Osteocyte (in vitro differentiated cells): Measurements from ENCODE around the gene CSTF2T. TPM values are rescaled to one million over a fixed set of nuclear protein-coding genes. Genes with fewer than 3 reads are reported as not detected.
A peak's percentile ranks its signal among the peaks of the same experiment; 100 is the strongest.

ENCODE experiments used
- DNase-seq: peaks from one replicate; pipeline ENCODE4 v3.0.0; 2021; ENCODE audit warnings: mixed read lengths; ENCODE audit not compliant: unreplicated experiment; ENCODE audit errors: extremely low spot score
- H3K27ac Mint-ChIP-seq: one replicate; pipeline ENCODE4 v1.8.0; 2021; ENCODE audit warnings: mild to moderate bottlenecking, mixed read lengths; ENCODE audit not compliant: unreplicated experiment
- H3K27me3 Mint-ChIP-seq: one replicate; pipeline ENCODE4 v1.8.0; 2021; ENCODE audit warnings: mixed read lengths; ENCODE audit not compliant: unreplicated experiment
- H3K36me3 Mint-ChIP-seq: one replicate; pipeline ENCODE4 v1.8.0; 2021; ENCODE audit warnings: mixed read lengths; ENCODE audit not compliant: unreplicated experiment
- H3K4me1 Mint-ChIP-seq: one replicate; pipeline ENCODE4 v1.8.0; 2021; ENCODE audit warnings: mixed read lengths; ENCODE audit not compliant: unreplicated experiment
- H3K4me3 Mint-ChIP-seq: one replicate; pipeline ENCODE4 v1.8.0; 2021; ENCODE audit warnings: mild to moderate bottlenecking, moderate library complexity, mixed read lengths; ENCODE audit not compliant: unreplicated experiment
- H3K9me3 Mint-ChIP-seq: one replicate; pipeline ENCODE4 v1.8.0; 2021; ENCODE audit warnings: mixed read lengths; ENCODE audit not compliant: unreplicated experiment
- total RNA-seq: library from RNA; stranded (reverse); gene quantifications from 2 replicates; pipeline ENCODE4 v1.2.1, GENCODE V29; 2021
- TF ChIP-seq, protein P1 (sequence below): fragments of 200-600 bp; sonication (generic); IDR thresholded peaks from 2 replicates; pipeline ENCODE4 v1.5.0; 2021; ENCODE audit warnings: antibody characterized with exemption, mild to moderate bottlenecking, moderate library complexity

The CSTF2T gene
- total RNA-seq, 1 donor from 2014 or later: 23.9 TPM

DNA sequence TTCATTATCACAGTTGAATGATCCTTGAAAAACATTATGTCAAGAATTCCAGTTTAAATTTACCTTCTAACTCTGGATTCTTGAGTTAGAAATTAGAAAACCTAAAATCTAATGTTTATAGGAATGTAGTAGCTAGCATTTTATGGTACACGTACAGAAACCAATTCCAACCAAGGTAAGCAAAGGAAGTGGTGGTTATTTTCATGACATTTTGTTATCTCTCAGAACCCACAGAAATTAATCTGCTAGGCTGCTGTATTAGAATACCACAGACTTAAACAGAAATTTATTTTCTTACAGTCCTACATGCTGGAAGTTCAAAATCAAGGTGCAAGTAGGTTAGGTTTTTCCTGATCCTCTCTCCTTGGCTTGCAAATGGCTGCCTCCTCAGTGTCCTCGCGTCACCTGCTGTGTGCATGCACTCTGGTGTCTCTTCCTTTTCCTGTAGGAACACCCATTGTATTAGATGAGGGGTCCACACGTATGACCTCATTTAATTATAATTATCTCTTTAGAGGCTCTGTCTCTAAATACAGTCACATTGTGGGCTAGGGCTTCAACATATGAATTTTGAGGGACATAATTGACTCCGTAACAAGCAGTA is 8.5 kb upstream of the CSTF2T start:
- Mint-ChIP-seq H3K36me3 (no peaks in the 10 kb centered on the region), H3K9me3 (no peaks in the 10 kb centered on the region), H3K4me3 (no peak overlapping the region), H3K27ac (no peak overlapping the region), H3K4me1 (no peaks in the 10 kb centered on the region), H3K27me3 (peaks cover 6% of the 10 kb centered on the region)
- TF ChIP-seq, protein P1, sequence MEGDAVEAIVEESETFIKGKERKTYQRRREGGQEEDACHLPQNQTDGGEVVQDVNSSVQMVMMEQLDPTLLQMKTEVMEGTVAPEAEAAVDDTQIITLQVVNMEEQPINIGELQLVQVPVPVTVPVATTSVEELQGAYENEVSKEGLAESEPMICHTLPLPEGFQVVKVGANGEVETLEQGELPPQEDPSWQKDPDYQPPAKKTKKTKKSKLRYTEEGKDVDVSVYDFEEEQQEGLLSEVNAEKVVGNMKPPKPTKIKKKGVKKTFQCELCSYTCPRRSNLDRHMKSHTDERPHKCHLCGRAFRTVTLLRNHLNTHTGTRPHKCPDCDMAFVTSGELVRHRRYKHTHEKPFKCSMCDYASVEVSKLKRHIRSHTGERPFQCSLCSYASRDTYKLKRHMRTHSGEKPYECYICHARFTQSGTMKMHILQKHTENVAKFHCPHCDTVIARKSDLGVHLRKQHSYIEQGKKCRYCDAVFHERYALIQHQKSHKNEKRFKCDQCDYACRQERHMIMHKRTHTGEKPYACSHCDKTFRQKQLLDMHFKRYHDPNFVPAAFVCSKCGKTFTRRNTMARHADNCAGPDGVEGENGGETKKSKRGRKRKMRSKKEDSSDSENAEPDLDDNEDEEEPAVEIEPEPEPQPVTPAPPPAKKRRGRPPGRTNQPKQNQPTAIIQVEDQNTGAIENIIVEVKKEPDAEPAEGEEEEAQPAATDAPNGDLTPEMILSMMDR: no peak
- no peak for DNase-seq

DNA sequence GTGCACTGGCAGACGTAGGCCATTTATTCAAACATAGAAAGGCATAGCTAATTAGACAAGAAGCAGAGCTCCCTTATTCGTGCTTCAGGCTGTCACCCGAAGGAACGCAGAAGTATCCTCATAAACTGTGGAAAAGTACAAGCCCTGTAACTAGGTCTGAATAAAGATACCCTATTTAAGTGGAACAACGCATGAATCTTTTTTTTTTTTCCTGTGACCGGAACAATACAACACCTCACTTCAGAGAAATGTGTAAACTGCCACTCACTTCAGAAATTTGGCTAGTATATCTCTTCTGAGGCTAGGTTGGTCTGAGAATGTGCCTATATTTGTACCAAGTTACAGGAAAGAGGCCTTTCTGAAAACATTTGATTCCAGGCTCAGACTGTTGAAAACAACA is 8.0 kb upstream of the CSTF2T start:
- H3K36me3 Mint-ChIP-seq: no peaks in the 10 kb centered on the region
- no peak for DNase-seq
- no peak overlapping the region for H3K27ac Mint-ChIP-seq

DNA sequence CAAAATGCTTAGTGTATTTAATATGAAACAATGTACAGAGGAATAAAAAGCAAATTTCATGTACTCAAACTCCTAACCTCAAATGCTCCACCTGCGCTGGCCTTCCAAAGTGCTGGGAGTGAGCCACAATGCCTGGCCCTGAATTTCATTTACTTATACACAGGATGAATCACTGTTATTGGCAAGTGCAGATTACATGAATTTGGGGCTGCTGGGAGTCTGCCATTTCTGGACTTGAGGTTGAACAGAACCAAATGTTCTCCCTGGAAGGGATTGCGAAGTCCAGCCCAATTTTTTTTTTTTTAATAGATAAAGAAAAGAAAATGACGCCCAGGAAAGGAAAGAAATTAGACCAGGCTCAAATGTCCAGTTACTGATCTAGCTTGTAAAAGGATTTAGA is 6.8 kb upstream of the CSTF2T start:
- Mint-ChIP-seq H3K27me3 (peaks cover 6% of the 10 kb centered on the region), H3K4me3 (no peak overlapping the region), H3K9me3 (no peaks in the 10 kb centered on the region), H3K36me3 (no peaks in the 10 kb centered on the region), H3K27ac (no peak overlapping the region), H3K4me1 (no peaks in the 10 kb centered on the region)
- DNase-seq: no peak
- TF ChIP-seq, protein P1: no peak

More for the DNA sequence above, 8.0 kb upstream of the CSTF2T start:
- H3K27me3 Mint-ChIP-seq: peaks cover 6% of the 10 kb centered on the region
- TF ChIP-seq, protein P1: no peak
- H3K4me3 Mint-ChIP-seq: no peak overlapping the region
- no peaks in the 10 kb centered on the region for H3K9me3 Mint-ChIP-seq
- H3K4me1 Mint-ChIP-seq: no peaks in the 10 kb centered on the region

DNA sequence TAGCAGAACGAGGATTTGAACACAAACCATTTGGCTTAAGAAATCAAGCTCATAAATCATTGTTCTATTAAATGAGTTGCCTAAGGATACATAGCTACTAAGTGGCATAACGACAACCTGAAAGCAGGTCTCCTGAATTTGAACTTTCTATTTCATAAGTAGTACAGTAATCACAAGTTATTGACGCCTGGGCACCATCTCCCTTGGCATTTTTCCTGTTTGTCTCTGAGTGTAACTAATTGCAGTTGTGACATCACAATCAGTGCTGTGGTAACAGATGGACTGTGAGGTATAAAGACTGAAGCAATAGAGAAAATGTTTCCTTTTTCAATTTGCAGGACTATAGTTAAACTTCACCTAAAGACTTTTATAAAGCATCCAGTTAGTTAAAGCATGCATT is 6.4 kb upstream of the CSTF2T start:
- Mint-ChIP-seq H3K27ac (no peak overlapping the region), H3K4me3 (no peak overlapping the region), H3K36me3 (no peaks in the 10 kb centered on the region), H3K27me3 (peaks cover 6% of the 10 kb centered on the region), H3K4me1 (no peaks in the 10 kb centered on the region), H3K9me3 (no peaks in the 10 kb centered on the region)
- no peak for DNase-seq
- TF ChIP-seq, protein P1: no peak

DNA sequence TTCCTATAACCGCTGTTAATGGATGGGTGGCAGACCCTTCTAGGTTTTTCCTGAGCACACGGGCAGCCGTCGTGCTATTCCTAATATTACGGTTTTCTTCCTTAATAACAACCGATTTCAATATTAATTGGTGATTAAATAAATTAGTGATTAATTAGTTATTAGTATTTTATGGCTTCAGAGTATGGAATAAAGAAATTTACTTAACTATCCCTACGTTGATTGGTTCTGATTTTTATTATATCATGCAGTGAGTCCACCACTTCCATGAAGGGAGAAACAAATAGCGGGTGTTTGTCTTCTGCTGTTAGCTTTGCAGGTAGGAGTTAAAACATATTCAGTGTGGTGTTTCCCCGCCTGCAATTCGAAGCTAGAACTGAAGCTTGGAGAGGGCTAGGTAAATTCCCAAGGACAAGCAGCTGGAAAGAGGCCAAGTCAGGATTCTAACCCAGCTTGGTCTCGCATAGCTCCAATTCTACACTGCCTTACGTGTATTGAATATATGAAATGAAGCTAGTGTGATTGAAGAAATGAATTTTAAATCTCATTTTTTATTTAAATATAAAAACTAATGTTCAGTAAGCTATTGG is 928 bp upstream of the CSTF2T start:
- Mint-ChIP-seq H3K36me3 (peaks cover 9% of the 10 kb centered on the region), H3K9me3 (no peaks in the 10 kb centered on the region), H3K27me3 (peaks cover 6% of the 10 kb centered on the region), H3K27ac (peak overlapping the region; percentile 99), H3K4me3 (peak overlapping the region; percentile 96), H3K4me1 (peaks cover 36% of the 10 kb centered on the region)
- TF ChIP-seq, protein P1: no peak
- no peak for DNase-seq
